Measurements from ENCODE around the gene PCBP3.
"Not testable (repeated sequence)": the region's sequence is repeated elsewhere in the genome, so short reads cannot be mapped to it uniquely, and the experiment has no call there.

PCBP3 gene

GRCh38 chr21:45643021-45643980 lies at the start of gene PCBP3:
TSS of gene PCBP3 (plus strand) at chr21:45643725. CDS start at chr21:45850086, 206,361 bp downstream.
- DNase-seq (ENCODE audit: low spot score) = peak; percentile 73

- no peak for DNase-seq (ENCODE audit: low spot score)
Measured at GRCh38 chr21:45594721-45595489, 48.6 kb upstream of the PCBP3 start.

- no peak for DNase-seq (ENCODE audit: low spot score)
Measured at GRCh38 chr21:45595574-45596295, 47.8 kb upstream of the PCBP3 start.

- peak; percentile 65 for DNase-seq (ENCODE audit: low spot score)
Measured at GRCh38 chr21:45596704-45597318, 46.7 kb upstream of the PCBP3 start.

GRCh38 chr21:45598109-45598508 lies 45.4 kb upstream of the PCBP3 start:
- no peak for DNase-seq (ENCODE audit: low spot score)

- no peak for DNase-seq (ENCODE audit: low spot score)
Measured at GRCh38 chr21:45598666-45599065, 44.9 kb upstream of the PCBP3 start.

GRCh38 chr21:45599146-45599581 lies 44.4 kb upstream of the PCBP3 start:
- DNase-seq (ENCODE audit: low spot score) = no peak

- DNase-seq (ENCODE audit: low spot score) = no peak
Measured at GRCh38 chr21:45600248-45600647, 43.3 kb upstream of the PCBP3 start.

- DNase-seq (ENCODE audit: low spot score) = no peak
Measured at GRCh38 chr21:45601551-45601950, 42.0 kb upstream of the PCBP3 start.

GRCh38 chr21:45602106-45602505 lies 41.4 kb upstream of the PCBP3 start:
- DNase-seq (ENCODE audit: low spot score) = no peak

GRCh38 chr21:45603481-45603880 lies 40.0 kb upstream of the PCBP3 start:
- no peak for DNase-seq (ENCODE audit: low spot score)

- DNase-seq (ENCODE audit: low spot score) = not testable (repeated sequence)
Measured at GRCh38 chr21:45604681-45605080, 38.8 kb upstream of the PCBP3 start.

GRCh38 chr21:45607021-45607908 lies 36.3 kb upstream of the PCBP3 start:
- no peak for DNase-seq (ENCODE audit: low spot score)

- DNase-seq (ENCODE audit: low spot score) = no peak
Measured at GRCh38 chr21:45607909-45608295, 35.6 kb upstream of the PCBP3 start.

GRCh38 chr21:45608747-45609470 lies 34.6 kb upstream of the PCBP3 start:
- DNase-seq (ENCODE audit: low spot score) = not testable (repeated sequence)

- not testable (repeated sequence) for DNase-seq (ENCODE audit: low spot score)
Measured at GRCh38 chr21:45609616-45610015, 33.9 kb upstream of the PCBP3 start.

GRCh38 chr21:45611296-45611695 lies 32.2 kb upstream of the PCBP3 start:
- no peak for DNase-seq (ENCODE audit: low spot score)

GRCh38 chr21:45611939-45612664 lies 31.4 kb upstream of the PCBP3 start:
- DNase-seq (ENCODE audit: low spot score) = no peak

GRCh38 chr21:45612665-45613019 lies 30.9 kb upstream of the PCBP3 start:
- DNase-seq (ENCODE audit: low spot score) = not testable (repeated sequence)
